AG04450 (cell line): ENCODE measurements around the gene OLR1. TPM values are rescaled to one million over a fixed set of nuclear protein-coding genes. Genes with fewer than 3 reads are reported as not detected.

Source experiments
- CTCF ChIA-PET: fragments of 300-600, 350-600 bp; formaldehyde crosslinking; extraction: SDS; loops from one replicate; lab custom pipeline; 2022; ENCODE audit warnings: antibody characterized with exemption, inconsistent platforms; lab: Charles Lee
- POLR2A ChIA-PET: fragments of 350-600 bp; formaldehyde crosslinking; extraction: SDS; loops from one replicate; lab custom pipeline; 2021; ENCODE audit warnings: antibody characterized with exemption, inconsistent platforms; lab: Yijun Ruan, JAX
- DNase-seq: peaks from one replicate; pipeline ENCODE4 v3.0.0-alpha.2; 2011; ENCODE audit warnings: low read depth, low spot score
- H3K27ac ChIP-seq: one replicate; pipeline ENCODE4 v1.5.1; 2012; ENCODE audit warnings: low read depth, low read length, control low read depth
- H3K27me3 ChIP-seq: one replicate; pipeline ENCODE4 v1.6.0; 2012; ENCODE audit warnings: low read length; ENCODE audit not compliant: control insufficient read depth, insufficient read depth
- H3K4me3 ChIP-seq: 2 replicates; pipeline ENCODE4 v1.5.1; 2011; ENCODE audit warnings: mild to moderate bottlenecking, low read depth, low read length, control low read depth
- H3K9me3 ChIP-seq: 2 replicates; pipeline ENCODE4 v1.5.1; 2012; ENCODE audit warnings: low read length; ENCODE audit not compliant: control insufficient read depth, insufficient read depth
- CTCF ChIP-seq: IDR thresholded peaks from 2 replicates; pipeline ENCODE4 v1.5.1; 2011; ENCODE audit warnings: low read depth, low read length, control low read depth, inconsistent platforms
- polyA plus RNA-seq: library from polyadenylated mRNA; depleted of rRNA; stranded (reverse); fragments of >200 nt; gene quantifications from 2 replicates; pipeline ENCODE4 v1.2.3, GENCODE V29; 2011

Gene OLR1
- polyA plus RNA-seq, 1 experiment, result 15.3 TPM

- ChIA-PET POLR2A (no interaction called here), CTCF (interaction anchor here (0.6 to 3.8 kb wide), 3 partner anchors 24 to 784 kb away, joined by 3 to 13 read pairs (median 3); no protein-coding TSS in a partner anchor)
- no peaks in the 10 kb centered on the region for H3K9me3 ChIP-seq
- H3K27me3 ChIP-seq, result no peaks in the 10 kb centered on the region
- no peak for DNase-seq
- TF ChIP-seq CTCF, result no peak
- no peak overlapping the region for H3K4me3 ChIP-seq
- no peak overlapping the region for H3K27ac ChIP-seq
Observed at GRCh38 chr12:10128687-10129086, 43.2 kb downstream of the OLR1 start.

- Histone ChIP-seq H3K4me3 (no peak overlapping the region), H3K27ac (no peak overlapping the region), H3K27me3 (no peaks in the 10 kb centered on the region), H3K9me3 (no peaks in the 10 kb centered on the region)
- CTCF ChIA-PET, result interaction anchor here (3.8 kb wide), 1 partner anchor 26 kb away, joined by 13 read pairs; no protein-coding TSS in a partner anchor
- no peak for DNase-seq
- POLR2A ChIA-PET, result no interaction called here
- TF ChIP-seq CTCF, result no peak
Observed at GRCh38 chr12:10126413-10126812, 45.5 kb downstream of the OLR1 start.

GRCh38 chr12:10122689-10123088 is 49.2 kb downstream of the OLR1 start:
- Histone ChIP-seq H3K4me3 (no peak overlapping the region), H3K27me3 (no peaks in the 10 kb centered on the region), H3K27ac (no peak overlapping the region), H3K9me3 (no peaks in the 10 kb centered on the region)
- POLR2A ChIA-PET, result no interaction called here
- DNase-seq, result no peak
- TF ChIP-seq CTCF, result no peak
- CTCF ChIA-PET, result no interaction called here

- H3K4me3 ChIP-seq, result no peak overlapping the region
- CTCF ChIA-PET, result no interaction called here
- no peak for DNase-seq
- H3K9me3 ChIP-seq, result no peaks in the 10 kb centered on the region
- no peaks in the 10 kb centered on the region for H3K27me3 ChIP-seq
- H3K27ac ChIP-seq, result no peak overlapping the region
- POLR2A ChIA-PET, result no interaction called here
- TF ChIP-seq CTCF, result no peak
Observed at GRCh38 chr12:10121278-10121677, 50.7 kb downstream of the OLR1 start.

- CTCF ChIA-PET, result interaction anchor here (0.6 kb wide), 1 partner anchor 38 kb away, joined by 3 read pairs; no protein-coding TSS in a partner anchor
- no peak for DNase-seq
- POLR2A ChIA-PET, result no interaction called here
Observed at GRCh38 chr12:10119066-10119465, 52.9 kb downstream of the OLR1 start.

More at GRCh38 chr12:10119066-10119465, 52.9 kb downstream of the OLR1 start:
- Histone ChIP-seq H3K27ac (no peak overlapping the region), H3K4me3 (no peak overlapping the region), H3K9me3 (no peaks in the 10 kb centered on the region; the same call in 1 of the 2 replicates), H3K27me3 (no peaks in the 10 kb centered on the region)
- no peak for TF ChIP-seq CTCF
